HG02840 (cell line): Measurements from ENCODE around the gene PIP5K1C.

Experiments used
- ATAC-seq: cut with Tn5 transposase; IDR thresholded peaks from one replicate; pipeline ENCODE4 v1.9.1; 2021; ENCODE audit warnings: mild to moderate bottlenecking, moderate library complexity, moderate number of reproducible peaks; ENCODE audit not compliant: unreplicated experiment, low FRiP score

Gene PIP5K1C

DNA sequence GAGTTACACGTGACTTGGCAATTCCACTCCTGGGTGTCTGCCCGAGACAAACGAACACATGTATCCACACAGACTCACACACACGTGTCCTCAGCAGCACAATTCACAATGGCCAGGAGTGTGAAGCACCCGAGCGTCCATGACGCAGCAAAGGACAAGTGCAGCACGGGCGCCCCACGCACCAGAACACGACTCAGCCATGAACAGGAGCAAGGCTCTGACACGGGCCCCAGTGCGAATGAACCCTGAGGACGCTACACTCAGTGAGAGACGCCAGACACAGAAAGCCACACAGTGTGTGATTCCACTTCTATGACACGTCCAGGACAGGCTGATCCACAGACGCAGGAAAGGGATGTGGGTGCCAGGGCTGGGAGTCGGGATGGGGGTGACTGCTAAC is 36.4 kb downstream of the PIP5K1C start:
- ATAC-seq = no peak

DNA sequence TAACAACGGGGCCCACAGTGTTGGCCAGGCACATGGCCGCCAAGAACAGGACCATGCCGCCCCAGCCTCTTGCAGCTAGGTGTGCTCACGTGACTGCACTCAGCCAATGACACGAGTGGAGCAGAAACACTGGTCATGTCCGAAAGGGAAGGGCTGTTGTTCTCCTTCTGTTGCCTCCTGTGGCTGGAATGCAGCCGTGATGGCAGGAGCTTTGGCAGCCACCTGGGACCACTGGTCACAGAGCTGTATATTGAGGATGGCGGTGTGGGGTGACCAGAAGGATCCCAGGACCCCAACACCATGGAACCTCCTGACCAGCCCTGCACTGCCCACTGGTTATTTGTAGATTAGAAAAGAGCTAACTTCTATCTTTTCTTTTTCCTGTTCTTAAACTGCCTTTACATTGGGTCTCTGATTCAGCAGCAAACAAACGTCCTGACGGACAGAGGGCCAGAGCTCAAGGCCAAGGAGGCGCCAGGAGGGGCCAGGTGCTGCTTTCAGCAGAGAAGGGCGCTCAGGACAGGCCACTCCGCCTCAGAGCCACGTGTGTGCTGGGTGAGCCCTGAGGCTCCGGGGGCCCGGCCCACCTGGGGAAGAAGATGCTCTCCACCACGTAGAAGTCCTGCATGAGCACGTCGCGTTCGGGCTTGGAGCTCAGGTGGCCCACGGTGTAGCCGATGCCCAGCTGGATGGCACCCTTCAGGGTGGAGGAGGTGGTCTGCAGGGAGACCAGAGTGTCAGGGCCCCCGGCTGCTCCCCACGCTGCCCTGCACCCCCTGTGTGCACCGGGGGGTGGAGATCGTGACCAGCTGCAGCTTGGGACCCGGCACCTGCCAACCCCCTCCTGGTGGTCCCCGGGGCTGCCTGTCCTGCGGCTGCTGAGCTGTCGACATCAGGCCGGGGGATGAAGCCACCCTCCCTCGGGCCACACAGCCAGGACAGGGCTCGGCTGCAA is 38.7 kb downstream of the PIP5K1C start:
- ATAC-seq = no peak

DNA sequence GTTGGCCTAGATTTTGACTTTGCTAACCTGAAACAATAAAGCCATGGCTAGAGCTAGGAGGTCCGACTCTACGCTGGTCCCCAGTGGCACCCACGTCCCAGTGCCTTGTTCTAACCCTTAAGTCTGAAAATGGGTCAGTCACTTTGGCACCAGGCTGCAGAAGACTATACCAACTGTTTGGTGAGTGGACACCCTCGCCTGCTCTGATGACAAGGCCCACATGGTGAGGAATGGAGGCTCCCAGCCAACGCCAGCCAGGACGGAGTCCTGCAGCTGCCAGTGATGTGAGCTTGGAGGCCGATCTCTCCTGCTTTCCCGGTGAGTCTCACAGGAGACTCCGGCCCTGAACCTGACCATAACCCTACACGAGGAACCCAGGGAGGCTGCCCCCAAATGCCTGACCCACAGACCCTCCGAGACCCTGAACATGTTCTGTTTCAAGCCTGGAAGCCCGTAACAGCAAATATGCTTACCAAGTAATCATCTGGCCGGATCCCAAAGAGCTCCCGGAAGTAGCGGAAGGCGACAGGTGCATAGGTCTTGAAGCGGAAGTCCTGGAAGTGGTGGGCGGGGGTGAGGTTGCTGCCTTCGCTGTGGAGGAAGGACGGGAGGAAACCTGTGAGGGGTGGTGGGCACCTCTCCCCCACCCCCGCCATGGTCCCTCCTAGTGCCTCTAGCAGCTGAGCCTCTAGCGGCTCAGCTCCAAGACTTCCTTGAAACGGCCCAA is 39.6 kb downstream of the PIP5K1C start:
- ATAC-seq = no peak

DNA sequence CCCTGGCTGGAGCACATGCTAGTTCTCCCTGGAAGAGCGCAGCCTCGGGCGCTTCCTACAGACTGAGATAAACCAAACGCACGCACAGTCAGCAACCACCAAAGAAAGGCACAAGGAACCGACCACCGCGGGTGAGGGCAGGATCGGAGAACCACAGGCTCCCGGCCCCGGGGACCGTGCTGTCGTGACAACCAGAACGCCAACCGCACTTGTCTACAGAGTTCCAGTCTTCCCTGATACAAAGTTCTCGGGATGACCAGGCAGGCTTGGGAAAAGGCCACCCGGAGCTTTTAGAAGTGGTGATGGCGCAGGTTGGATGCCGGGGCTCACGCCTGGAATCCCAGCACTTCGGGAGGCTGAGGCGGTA is 40.5 kb downstream of the PIP5K1C start:
- no peak for ATAC-seq

DNA sequence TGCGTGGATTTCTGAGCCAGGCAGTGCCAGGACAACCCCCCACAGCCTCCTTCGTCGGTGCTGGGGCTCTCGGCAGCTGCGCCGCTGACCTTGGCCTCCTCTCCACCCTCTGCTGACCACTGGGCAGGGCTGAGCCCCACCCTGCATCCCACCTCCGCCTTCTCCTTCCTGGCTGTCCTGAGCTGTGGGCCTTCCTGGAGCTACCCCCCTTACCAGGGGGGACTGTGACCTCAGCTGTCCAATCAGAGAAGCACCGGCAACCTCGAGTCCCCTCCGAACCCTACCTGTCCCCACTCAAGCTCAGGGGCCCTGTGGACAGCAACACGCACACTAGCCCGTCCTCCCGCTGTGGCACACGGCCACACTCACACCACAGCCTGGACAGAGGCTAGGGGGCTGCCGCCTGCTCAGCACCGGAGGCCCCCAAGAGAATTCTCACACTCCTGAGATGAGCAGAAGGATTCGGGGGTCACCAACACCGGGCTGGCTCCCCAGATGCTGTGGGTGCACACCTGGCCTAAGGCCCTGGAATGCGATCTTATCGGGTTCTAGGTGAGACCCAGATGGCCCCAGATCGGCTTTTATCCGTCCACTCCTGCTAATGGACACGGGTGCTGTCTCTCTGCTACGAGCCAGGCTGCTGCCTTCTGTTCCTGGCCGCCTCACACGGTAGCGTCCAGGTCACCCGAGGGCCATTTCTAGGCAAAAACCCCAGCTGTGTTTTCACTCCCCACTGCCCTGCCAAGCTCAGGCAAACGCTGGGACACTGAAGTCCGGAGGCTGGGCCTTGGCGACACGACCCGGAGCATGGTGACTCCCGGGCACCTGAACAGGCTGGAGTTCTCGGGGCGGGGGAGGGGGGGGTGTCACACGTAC is 41.2 kb downstream of the PIP5K1C start:
- no peak for ATAC-seq

DNA sequence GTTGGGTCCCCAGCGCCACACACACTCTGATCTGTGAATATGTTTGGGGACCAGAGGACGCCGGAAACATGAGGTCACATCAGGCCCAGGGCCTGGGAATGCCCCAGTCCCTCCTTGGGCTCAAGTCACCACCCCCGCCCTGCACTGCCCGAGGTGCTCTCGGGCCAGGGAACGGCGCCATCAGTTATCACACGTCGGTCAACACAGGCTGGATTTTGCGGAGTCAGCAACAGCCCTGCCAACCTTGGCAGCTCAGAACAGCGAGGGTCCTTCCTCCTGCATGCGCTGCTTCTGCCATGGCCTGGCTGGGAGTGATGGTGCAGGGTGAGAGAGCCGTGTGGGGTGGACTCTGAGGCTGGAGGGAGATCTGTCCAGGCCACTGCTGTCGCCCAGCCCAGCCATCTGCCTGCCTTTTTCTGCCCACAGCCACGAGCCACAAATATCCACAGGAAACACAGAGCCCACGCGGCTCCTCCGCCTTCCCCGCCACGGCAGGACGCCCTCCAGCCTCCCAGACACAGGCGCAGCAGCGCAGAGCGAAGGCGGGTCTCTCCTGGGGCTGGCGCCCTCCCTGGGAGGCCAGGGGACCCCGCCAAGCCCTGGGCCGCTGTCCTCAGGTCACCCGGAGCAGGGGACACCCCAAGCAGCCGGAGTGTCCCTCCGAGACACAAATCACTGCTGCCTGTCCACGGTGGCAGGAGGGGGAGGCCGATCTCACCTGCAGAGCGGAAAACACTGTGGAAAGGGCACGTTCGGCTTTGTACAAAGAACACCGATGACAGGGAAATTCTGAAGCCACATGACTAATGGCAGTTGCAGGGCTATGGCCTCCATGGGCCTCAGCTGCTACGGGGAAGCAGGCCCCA is 42.0 kb downstream of the PIP5K1C start:
- ATAC-seq = no peak

DNA sequence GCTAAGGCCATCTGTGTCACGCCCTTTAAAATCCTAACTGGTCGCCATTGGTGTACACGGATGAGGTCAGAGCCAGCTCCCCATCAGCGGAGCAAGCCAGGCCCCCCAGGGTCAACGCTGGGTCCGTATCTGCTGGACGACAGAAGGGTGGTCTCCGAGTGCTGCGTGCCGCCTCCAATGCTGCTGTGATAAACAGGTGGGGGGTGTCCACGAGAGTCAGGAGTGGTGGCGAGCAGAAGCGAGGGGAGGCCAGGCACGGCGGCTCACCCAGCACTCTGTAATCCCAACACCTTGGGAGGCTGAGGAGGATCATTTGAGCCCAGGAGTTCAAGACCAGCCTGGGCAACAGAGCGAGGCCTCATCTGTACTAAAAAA is 42.9 kb downstream of the PIP5K1C start:
- no peak for ATAC-seq

DNA sequence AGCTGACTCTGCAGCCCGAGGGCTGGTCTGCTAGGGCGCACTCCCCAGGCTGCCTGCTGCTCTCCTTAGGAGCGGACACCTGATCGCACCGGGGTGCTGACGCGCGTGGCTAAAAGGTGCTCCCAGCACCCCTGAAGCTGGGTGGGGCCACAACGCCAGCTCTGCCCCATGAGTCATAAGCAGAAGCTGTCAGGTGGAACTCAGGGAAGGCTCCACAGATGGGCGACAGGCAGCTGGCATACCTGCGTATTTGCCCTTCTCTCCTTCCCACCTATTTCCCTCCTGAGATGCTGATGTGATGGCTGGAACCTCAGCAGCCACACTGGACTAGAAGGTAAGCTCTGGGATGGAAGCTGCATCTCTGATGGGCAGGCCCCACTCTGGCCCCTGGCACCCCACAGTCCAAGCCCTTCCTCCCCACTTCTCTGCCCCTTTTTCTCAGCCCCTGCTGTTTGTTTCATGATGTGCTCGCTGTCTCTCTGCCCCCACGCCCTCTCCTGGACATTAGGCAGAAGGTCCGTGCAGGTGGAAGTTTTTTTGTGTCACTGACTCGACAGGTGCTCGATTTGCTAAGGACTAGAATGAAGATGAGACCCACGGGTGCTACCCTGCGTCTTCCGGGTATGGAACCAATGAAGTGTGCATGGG is 43.4 kb downstream of the PIP5K1C start:
- ATAC-seq = no peak

DNA sequence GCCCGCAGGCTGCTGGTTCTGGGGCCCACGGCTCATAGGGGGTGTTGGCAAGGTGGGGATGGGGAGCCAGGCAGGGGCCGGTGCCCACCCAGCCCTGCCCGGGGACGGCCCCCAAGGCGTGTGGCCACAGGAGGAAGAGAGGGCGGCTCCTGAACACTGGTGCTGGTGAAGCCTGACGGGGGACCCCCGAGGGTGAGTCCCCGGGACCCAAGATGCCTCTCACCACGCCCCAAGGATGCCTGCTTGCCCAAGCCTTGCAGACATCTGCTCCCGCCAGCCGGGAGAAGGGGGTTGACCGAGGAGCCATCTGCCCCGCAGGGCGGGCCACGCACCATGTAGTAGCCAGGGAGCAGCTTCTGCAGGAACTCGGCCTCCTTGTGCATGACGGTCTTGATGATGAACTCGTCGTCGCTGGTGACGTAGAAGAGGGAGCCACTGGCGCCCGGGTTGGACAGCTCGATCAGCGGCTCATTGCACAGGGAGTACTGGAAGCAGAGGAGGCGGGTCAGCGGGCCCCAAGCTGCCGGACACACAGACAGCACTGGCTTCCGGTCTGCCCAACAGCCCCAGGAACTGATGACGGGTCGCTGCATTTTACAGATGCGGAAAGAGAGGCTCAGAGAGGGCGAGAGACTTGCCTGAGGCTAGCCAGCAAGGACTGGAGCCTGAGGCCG is 44.1 kb downstream of the PIP5K1C start:
- ATAC-seq = no peak

DNA sequence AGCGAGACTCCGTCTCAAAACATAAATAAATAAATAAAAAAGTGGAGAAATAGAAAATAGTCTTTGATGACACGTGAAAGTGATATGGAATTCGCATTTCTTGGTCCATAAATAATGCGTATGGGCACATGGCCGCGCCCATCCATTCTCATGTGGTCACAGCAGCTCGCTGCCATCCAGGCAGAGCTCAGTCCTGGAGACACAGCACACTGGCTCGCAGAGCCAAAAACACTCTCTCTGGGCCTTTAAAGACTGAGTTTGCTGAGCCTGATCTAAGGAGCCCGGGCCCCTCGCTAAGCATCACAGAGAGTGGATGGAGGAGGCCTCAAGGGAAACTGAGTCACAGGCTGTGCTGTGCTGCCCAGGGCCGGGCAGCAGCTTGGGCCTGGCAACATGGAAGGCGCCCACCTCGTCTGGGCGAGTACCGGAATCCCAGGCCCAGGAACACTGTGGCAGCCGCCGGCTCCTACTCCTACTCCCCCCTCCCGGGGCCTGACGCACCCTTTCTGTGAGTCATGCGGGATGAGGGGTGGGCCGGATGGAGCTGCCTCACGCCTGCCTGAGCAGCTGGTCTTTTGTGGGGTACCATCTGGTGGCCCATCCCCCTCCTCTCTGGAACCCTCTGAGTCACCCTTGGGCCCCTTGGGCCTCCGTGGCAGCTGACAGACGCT is 44.7 kb downstream of the PIP5K1C start:
- no peak for ATAC-seq

DNA sequence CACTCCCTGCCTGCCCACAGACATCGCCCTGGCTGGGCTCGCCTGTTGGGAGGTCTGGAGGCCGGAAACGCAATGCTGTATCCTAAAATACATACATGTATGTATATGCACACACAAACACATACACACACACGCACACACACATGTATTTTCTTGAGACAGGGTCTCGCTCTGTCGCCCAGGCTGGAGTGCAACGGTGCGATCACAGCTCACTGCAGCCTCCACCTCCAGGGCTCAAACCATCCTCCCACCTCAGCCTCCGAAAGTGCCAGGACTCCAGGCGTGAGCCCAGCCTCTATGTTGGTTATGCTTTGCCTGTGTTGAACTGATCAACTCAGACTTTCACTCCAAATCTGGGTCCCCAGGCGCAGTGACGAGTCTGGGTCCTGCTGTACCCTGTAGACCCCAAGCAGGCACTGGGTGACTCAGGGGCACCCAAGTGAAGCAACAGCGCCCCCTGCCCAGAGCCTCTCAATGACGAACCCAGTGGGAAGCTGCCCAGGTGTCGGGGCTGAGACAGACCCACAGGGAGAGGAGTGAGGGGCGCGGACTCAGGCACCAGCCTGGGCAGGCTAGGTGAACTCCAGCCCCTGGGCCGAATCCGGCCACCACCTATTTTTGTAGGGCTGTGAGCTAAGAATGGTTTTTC is 46.3 kb downstream of the PIP5K1C start:
- no peak for ATAC-seq

DNA sequence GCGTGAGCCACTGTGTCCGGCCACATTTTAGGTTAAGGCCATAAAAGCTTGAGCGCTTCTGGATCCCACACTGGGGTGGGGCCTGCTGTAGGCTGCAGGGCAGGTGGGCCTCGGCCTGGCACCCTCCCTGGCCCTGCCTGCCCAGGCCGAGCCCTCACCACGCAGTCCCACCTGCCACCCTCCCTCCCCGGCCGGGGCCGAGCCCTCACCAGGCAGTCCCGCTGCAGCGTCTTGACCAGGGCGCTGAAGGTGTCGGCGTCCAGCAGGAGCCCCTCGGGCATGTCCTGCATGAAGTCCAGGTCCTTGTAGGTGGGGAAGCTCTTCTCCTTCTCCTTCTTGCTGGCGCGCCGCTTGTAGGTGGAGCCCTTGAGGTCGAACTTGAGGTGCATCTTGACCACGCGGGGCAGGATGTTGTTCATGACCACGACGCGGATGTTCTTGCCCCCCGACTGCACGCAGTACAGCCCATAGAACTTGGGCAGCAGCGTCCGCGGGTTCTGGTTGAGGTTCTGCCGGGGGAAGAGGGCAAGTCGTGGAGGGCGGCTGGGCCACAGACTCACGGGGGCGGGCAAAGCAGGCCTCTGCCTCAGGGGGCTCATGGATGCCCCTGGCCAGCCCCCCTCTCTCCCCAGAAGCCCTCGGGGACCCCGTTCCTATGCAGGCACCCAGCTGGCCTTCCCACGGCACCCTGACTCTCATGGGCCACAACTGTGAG is 47.0 kb downstream of the PIP5K1C start:
- ATAC-seq = no peak

DNA sequence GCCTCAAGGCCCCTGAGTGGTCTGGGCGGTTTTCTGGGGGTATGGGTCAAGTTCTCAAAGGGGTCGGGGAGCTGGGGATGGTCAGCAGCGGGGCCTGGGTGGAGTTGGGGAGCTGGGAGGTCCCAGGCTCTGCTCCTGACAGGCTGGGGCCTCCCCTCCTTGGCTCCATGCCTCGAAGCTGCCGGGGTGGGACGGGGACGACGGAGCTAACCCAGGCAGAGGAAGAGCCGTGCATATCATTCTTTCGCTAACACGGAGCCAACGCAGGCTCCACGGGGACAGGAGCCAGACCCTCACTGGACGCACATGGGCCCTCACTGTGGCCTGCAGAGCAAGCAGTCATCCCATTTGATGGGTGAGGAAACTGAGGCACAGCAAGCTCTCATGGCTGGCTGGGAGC is 47.8 kb downstream of the PIP5K1C start:
- no peak for ATAC-seq

DNA sequence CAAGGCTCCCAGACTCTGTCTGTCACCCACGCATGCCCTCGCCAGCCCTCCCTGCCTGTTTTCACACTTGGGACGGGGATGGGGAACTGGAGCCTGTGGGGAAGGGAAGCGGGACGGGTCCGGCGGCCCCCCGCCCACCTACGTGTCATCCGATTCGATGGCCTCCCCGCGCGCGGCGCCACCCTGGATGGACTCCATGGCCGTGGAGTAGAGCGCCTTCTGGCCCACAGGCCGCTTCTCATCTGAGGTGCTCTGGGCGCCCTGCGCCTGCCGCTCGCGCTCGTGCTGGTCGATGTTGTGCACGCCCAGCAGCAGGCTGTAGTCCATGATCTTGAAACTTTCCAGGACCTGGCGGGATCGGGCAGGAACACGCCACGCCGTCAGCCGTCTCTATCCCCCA is 48.6 kb downstream of the PIP5K1C start:
- no peak for ATAC-seq

DNA sequence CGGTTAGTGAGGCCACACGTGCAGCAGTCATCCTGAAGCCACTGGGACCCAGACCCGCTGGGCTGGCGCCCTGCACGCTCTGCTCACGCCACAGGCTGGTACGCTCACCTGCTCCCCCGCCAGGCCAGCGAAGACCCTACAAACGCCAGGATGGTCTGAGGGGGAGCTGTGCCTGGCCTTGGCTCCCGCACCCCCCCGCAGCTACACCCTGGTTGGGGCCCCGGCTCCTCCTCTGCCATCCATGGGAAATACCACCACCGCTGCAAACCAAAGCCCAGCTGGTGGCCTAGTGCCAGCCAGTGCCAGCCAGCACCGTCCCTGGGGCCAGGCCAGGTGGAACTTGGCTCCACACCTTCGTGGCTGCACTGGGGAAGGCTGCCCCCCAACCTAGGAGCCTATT is 50.4 kb downstream of the PIP5K1C start:
- no peak for ATAC-seq

DNA sequence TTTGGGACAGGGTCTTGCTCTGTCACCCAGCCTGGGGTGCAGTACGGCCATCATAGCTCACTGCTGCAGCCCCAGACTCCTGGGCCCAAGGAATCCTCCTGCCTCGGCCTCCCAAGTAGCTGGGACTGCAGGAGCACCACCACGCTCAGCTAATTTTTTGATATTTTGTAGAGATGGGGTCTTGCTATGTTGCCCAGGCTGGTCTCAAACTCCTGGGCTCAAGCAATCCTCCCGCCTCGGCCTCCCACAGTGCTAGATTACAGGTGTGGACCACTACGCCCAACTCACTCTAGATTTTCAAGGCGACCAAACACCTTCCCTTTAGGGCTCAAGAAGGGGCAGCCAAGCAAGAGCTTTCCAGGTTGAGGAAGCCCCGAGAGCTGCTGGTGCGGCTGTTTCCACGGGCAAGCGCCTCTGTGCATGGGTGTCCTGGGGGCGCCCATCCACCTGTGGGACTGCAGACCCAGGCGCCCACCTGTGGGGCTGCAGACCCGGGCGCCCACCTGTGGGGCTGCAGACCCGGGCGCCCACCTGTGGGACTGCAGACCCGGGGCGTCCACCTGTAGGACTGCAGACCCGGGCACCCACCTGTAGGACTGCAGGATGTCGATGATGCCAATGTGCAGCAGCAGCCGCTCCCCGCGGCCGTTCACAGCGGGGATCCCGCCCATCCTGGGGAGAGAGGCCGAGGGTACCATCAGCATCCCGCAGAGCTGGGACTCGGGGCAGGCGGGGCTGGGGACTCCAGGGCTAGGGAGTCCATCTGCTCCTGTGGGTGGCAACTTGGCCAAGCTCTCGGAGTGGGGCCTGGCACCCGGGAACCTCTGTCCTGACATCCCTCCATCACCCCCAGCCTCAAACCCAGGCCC is 52.0 kb downstream of the PIP5K1C start:
- ATAC-seq = no peak
